ENCODE results near the gene ZNF410. TPM values are rescaled to one million over a fixed set of nuclear protein-coding genes. Genes with fewer than 3 reads are reported as not detected.
"Not testable (repeated sequence)": the region's sequence is repeated elsewhere in the genome, so short reads cannot be mapped to it uniquely, and the experiment has no call there.

Gene ZNF410, protein sequence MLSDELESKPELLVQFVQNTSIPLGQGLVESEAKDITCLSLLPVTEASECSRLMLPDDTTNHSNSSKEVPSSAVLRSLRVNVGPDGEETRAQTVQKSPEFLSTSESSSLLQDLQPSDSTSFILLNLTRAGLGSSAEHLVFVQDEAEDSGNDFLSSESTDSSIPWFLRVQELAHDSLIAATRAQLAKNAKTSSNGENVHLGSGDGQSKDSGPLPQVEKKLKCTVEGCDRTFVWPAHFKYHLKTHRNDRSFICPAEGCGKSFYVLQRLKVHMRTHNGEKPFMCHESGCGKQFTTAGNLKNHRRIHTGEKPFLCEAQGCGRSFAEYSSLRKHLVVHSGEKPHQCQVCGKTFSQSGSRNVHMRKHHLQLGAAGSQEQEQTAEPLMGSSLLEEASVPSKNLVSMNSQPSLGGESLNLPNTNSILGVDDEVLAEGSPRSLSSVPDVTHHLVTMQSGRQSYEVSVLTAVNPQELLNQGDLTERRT
- total RNA-seq: 49.6 to 53.7 TPM (median 51.7 TPM) in 3 replicates

DNA sequence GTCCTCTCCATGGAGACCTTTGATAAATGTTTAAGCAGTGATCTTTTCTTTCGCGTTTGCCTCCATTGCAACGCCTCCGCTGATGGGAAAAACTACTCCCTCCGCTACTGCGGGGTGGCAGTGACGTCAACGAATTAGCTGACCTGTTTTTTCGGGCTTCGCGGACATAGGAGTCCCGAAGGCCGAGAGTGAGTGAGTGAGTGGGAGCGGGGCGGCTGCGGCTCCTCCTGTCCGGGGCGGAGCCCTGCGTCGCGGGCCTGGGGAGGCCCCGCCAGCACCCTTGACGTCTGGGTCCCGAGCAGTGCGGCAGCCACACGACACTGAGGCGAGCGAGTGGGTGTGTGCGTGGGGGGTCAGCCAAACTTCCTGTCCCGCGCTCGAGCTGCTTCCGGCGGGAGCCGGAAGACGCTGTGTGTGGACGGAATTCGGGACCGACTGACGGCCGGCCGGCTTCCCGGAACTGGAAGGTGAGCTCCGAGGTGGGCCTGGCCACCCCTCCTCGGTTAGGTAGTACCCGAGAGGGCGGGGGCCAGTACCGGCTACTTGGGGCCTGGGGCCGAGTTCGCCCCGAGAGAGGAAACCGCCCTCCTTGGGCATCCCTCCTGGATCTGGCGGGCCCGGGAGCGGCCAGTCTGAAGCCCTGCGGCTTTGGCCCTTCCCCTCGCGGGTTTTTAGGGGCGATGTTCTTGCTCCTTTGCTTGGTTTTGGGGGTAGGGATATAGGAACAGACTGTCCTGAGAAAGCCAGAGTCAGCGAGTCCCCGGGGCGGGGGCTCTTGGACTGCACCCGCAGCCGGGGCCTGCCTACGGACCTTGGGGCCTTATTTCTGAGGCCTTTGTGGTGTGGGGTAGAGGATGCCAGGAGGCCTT, at the start of gene ZNF410:
TSS of gene ZNF410 (plus strand) at position 411 of the 869 bp plus-strand sequence. CDS start 5,317 bp downstream, outside the sequence.
- no peaks in the 10 kb centered on the region for H3K9me3 Mint-ChIP-seq
- H3K4me3 Mint-ChIP-seq: peak within 1 kb of the TSS; percentile 95
- peaks cover 37% of the 10 kb centered on the region for H3K4me1 Mint-ChIP-seq
- DNase-seq (ENCODE audit: low spot score in 2 of 2, unreplicated experiment in 2 of 2): peak; percentile 79 to 87
- peaks cover 2% of the 10 kb centered on the region for H3K36me3 Mint-ChIP-seq
- TF ChIP-seq, protein P1, sequence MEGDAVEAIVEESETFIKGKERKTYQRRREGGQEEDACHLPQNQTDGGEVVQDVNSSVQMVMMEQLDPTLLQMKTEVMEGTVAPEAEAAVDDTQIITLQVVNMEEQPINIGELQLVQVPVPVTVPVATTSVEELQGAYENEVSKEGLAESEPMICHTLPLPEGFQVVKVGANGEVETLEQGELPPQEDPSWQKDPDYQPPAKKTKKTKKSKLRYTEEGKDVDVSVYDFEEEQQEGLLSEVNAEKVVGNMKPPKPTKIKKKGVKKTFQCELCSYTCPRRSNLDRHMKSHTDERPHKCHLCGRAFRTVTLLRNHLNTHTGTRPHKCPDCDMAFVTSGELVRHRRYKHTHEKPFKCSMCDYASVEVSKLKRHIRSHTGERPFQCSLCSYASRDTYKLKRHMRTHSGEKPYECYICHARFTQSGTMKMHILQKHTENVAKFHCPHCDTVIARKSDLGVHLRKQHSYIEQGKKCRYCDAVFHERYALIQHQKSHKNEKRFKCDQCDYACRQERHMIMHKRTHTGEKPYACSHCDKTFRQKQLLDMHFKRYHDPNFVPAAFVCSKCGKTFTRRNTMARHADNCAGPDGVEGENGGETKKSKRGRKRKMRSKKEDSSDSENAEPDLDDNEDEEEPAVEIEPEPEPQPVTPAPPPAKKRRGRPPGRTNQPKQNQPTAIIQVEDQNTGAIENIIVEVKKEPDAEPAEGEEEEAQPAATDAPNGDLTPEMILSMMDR (IDR thresholded peaks at IDR 0.05; ENCODE audit: unreplicated experiment): no peak
- no peaks in the 10 kb centered on the region for H3K27me3 Mint-ChIP-seq (ENCODE audit: low read depth)
- peak within 1 kb of the TSS; percentile 99 for H3K27ac Mint-ChIP-seq

DNA sequence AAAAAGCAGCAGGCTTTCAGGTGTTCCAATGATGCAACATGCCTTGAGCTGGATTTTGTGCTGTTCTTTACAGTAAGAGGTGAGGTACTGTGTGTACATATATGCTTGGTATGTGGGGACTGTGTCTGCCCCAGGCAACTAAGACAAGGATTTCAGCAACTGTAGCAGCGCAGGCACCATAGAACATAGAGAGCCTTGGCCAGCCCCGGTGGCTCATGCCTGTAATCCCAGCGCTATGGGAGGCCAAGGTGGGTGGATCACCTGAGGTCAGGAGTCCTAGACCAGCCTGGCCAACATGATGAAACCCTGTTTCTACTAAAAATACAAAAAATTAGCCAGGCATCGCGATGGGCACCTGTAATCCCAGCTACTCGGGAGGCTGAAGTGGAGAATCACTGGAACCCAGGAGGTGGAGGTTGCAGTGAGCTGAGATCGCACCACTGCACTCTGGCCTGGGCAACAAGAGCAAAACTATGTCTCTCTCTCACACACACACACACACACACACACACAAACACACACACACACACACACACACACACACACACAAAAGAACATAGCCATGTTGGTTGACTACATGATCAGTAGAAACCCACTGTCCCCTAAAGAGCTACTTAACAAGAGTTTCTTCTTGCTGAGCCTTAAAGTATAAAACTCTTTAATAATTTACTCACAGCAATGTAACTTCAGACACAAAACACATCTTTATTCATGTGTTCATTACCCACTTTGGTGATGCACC, 48.2 kb upstream of the ZNF410 start:
- DNase-seq (ENCODE audit: low spot score in 2 of 2, unreplicated experiment in 2 of 2); H3K27me3 Mint-ChIP-seq (ENCODE audit: low read depth); H3K4me1 Mint-ChIP-seq; H3K27ac Mint-ChIP-seq; H3K36me3 Mint-ChIP-seq; H3K9me3 Mint-ChIP-seq; H3K4me3 Mint-ChIP-seq: not testable (repeated sequence)

DNA sequence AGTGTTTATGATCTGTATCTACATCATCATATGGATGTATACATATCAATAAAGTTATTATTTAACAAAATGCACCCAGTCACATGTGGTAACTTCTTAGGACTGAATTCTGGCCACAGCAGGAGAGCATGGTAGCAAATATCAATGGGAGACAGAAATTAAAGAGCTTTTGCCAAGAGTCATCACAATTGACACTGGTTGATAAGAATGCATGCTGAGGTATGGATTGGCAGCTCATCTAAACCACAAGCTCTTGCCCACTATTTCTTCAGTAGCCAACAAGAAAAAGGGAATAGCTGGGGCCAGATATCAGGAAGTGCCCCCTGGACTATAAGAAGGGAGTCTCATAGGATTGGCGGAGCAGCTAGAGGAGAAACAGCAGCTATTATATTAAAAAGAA, 44.5 kb upstream of the ZNF410 start:
- Mint-ChIP-seq H3K4me3 (no peak overlapping the region), H3K27ac (no peak overlapping the region), H3K36me3 (no peaks in the 10 kb centered on the region), H3K27me3 (ENCODE audit: low read depth) (no peaks in the 10 kb centered on the region), H3K9me3 (peaks cover 6% of the 10 kb centered on the region), H3K4me1 (no peaks in the 10 kb centered on the region)
- DNase-seq (ENCODE audit: low spot score in 2 of 2, unreplicated experiment in 2 of 2): no peak
- TF ChIP-seq, protein P1 (IDR thresholded peaks at IDR 0.05; ENCODE audit: unreplicated experiment): no peak

DNA sequence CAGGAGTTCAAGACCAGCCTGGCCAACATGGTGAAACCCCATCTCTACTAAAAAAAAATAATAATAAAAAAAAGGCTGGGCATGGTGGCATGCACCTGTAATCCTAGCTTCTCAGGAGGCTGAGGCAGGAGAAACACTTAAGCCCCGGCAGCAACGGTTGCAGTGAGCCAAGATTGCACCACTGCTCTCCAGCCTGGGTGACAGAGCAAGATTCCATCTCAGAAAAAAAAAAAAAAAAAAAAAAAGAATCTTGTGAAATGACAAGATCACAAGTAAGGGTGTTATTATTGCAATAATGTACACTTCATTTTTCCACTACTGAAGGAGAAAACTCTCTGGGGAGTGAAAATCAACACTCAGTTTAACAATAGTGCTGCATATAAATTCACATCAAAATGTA, 43.8 kb upstream of the ZNF410 start:
- no peak for DNase-seq (ENCODE audit: low spot score in 2 of 2, unreplicated experiment in 2 of 2)
- H3K4me1 Mint-ChIP-seq: no peaks in the 10 kb centered on the region
- H3K9me3 Mint-ChIP-seq: peaks cover 6% of the 10 kb centered on the region
- no peak overlapping the region for H3K4me3 Mint-ChIP-seq
- H3K27ac Mint-ChIP-seq: no peak overlapping the region
- TF ChIP-seq, protein P1 (IDR thresholded peaks at IDR 0.05; ENCODE audit: unreplicated experiment): no peak
- no peaks in the 10 kb centered on the region for H3K36me3 Mint-ChIP-seq
- H3K27me3 Mint-ChIP-seq (ENCODE audit: low read depth): no peaks in the 10 kb centered on the region

DNA sequence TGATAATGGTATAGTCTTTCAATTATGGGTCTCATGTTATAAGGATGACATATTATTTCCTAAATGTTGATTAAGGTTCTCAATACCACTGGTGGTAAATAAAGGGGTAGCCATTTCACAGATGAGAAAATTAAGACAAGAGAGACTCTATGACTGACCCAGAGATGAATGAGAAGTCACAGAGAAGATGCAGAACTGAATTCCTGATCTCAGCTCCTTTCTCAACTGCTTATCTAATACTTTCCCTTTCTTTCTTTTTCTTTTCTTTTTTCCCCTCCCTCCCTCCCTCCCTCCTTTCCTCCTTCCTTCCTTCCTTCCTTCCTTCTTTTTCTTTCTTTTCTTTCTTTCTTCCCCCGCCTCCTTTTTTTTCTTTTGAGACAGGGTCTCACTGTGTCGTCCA, 43.4 kb upstream of the ZNF410 start:
- DNase-seq (ENCODE audit: low spot score in 2 of 2, unreplicated experiment in 2 of 2): no peak
- Mint-ChIP-seq H3K4me1 (no peaks in the 10 kb centered on the region), H3K27ac (no peak overlapping the region), H3K27me3 (ENCODE audit: low read depth) (no peaks in the 10 kb centered on the region), H3K9me3 (peaks cover 6% of the 10 kb centered on the region), H3K4me3 (no peak overlapping the region), H3K36me3 (no peaks in the 10 kb centered on the region)
- TF ChIP-seq, protein P1 (IDR thresholded peaks at IDR 0.05; ENCODE audit: unreplicated experiment): no peak
